Measurements from ENCODE around the gene TNFSF10.

- TF ChIP-seq CTCF (IDR thresholded peaks at IDR 0.05) (no peak), POLR2A (IDR thresholded peaks at IDR 0.05) (no peak)
These were observed 13.3 kb upstream of the TNFSF10 start for GRCh38 chr3:172536505-172536904.

Data from tibial nerve (tissue), 3 donors.